Measurements from ENCODE around the gene RMND5B. TPM values are rescaled to one million over a fixed set of nuclear protein-coding genes. Genes with fewer than 3 reads are reported as not detected.

Gene RMND5B
- 42.8 and 43.7 TPM in 2 replicates for polyA plus RNA-seq (2012; rRNA removed)
- 25.1 and 32.1 TPM in 2 replicates for polyA plus RNA-seq (2012; cell fraction: cytosol; rRNA removed)
- polyA plus RNA-seq (2012; cell fraction: nucleus; rRNA removed) = 74.2 and 75.6 TPM in 2 replicates

DNA sequence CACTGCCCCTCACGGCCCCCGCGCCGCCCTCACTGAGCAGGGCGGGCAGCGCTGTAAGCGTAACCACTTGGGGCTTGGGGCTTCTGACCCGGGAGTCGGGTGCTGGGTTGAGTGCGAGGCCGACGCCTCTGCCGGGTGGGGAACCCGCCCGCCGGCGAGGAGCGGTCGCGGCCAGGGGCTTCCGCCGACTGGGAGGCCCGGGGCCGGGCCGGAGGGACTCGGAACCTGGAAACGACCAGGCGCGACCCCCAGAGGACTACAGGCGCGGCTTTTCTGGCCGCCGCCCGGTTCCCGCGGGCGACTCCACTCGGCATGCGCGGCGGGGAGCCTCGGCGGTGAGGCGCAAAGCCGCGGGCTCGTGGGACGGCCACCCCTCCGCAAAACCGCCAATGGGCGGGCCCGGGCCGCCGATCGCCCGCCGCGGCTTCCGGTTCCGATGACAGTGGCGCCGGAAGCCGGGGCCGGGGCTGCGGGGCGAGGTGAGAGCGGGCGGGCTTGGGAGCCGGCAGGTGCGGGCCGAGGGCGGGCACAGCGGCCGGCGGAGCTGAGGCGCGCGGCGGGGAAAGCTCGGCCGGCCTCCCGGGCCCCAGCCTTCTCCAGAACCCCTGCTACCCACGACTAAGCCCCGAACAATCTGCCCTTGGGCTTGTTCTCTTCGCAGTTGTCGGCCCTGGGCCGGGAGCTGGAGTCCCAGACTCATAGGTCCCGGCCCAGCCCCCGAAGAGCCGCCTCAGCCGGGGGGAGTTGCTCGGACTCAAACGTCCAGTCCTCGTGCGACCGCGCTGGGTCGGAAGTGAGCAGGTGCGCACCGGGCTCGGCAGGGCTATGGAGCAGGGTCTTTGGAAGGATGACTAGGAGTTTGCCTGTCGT lies at the start of gene RMND5B:
RMND5B (plus strand) TSS at position 439 of the 870 bp plus-strand sequence. CDS start 7,106 bp downstream, outside the sequence.
- ChIA-PET CTCF (interaction anchor here (1.2 to 10.9 kb wide), 3 partner anchors 10 to 55 kb away, joined by 3 to 96 read pairs (median 26); no protein-coding TSS in a partner anchor), POLR2A (interaction anchor here (0.7 to 1.7 kb wide), 4 partner anchors 10 to 38 kb away, joined by 3 to 9 read pairs (median 3); no protein-coding TSS in a partner anchor)
- Histone ChIP-seq H3K27ac (ENCODE audit: low read depth in 2 of 2, low read length in 1 of 2) (peak within 1 kb of the TSS; percentile 77 to 80), H3K4me2 (peak within 1 kb of the TSS; percentile 90), H3K27me3 (ENCODE audit: insufficient read depth) (no peaks in the 10 kb centered on the region), H3K79me2 (ENCODE audit: insufficient read depth) (peaks cover 44% of the 10 kb centered on the region), H3K9me3 (no peaks in the 10 kb centered on the region), H3K4me1 (ENCODE audit: control insufficient read depth in 1 of 2, insufficient read depth in 2 of 2, low read depth in 1 of 2, low read length in 1 of 2) (peaks cover 0 to 5% of the 10 kb centered on the region in 2 experiments; a peak in 1 of 4 replicates), H2AFZ (ENCODE audit: low read depth) (peak within 1 kb of the TSS; percentile 93), H3K36me3 (replicated peaks in 1 of 2; ENCODE audit: control insufficient read depth in 1 of 2, insufficient read depth in 2 of 2, low read length in 1 of 2) (peaks cover 8 to 11% of the 10 kb centered on the region in 2 experiments), H3F3A (replicated peaks; ENCODE audit: insufficient read depth) (peaks cover 4% of the 10 kb centered on the region), H3K4me3 (ENCODE audit: low read depth in 2 of 2, low read length in 1 of 2) (peak within 1 kb of the TSS; percentile 75 to 99), H3K9ac (peak within 1 kb of the TSS; percentile 83), H4K20me1 (ENCODE audit: insufficient read depth) (no peaks in the 10 kb centered on the region), H3K9me2 (no peaks in the 10 kb centered on the region)
- peak; percentile 97 for DNase-seq
- WGBS (ENCODE audit: low lambda C conversion rate) = under 1% methylated on average over 21 of the region's 102 CpGs
- TF ChIP-seq JUND (IDR thresholded peaks at IDR 0.05) (no peak; the same call in 1 of the 2 replicates), RAD21 (IDR thresholded peaks at IDR 0.05; ENCODE audit: low read length) (no peak), FOXJ3 (CRISPR knock-in tag; IDR thresholded peaks at IDR 0.05) (no peak), PBX3 (IDR thresholded peaks at IDR 0.05) (no peak; the same call in 1 of the 2 replicates), EZH2phosphoT487 (IDR thresholded peaks at IDR 0.05; ENCODE audit: borderline replicate concordance, low read depth) (no peak), GABPA (IDR thresholded peaks at IDR 0.05; ENCODE audit: low read depth) (peak; percentile 80), TEAD4 (IDR thresholded peaks at IDR 0.05; ENCODE audit: borderline replicate concordance, insufficient read depth) (no peak), NRF1 (IDR thresholded peaks at IDR 0.05; ENCODE audit: low read depth, low read length) (no peak; the same call in none of the 2 replicates), EP300 (IDR thresholded peaks at IDR 0.05; ENCODE audit: borderline replicate concordance in 1 of 2, low read depth in 1 of 2, low read length in 1 of 2) (peak in 1 of 2 experiments; percentile 36; a peak in 1 of 4 replicates), NFIC (IDR thresholded peaks at IDR 0.05; ENCODE audit: borderline replicate concordance) (0 out of 2 replicates have a peak, but pooled peaks have one; percentile 23), CTCF (IDR thresholded peaks at IDR 0.05) (no peak), MAX (IDR thresholded peaks at IDR 0.05; ENCODE audit: low read depth) (peak; percentile 74), CHD2 (IDR thresholded peaks at IDR 0.05; ENCODE audit: low read length, partially characterized antibody) (no peak), FOSL2 (IDR thresholded peaks at IDR 0.05; ENCODE audit: borderline replicate concordance, low read depth) (no peak), RCOR1 (IDR thresholded peaks at IDR 0.05; ENCODE audit: low read length) (no peak), ELF1 (IDR thresholded peaks at IDR 0.05) (peak; percentile 45; the same call in 1 of the 2 replicates), TAF1 (IDR thresholded peaks at IDR 0.05; ENCODE audit: borderline replicate concordance, low read depth, low read length) (peak; percentile 93), SIN3A (IDR thresholded peaks at IDR 0.05; ENCODE audit: borderline replicate concordance, low read depth, low read length) (no peak; the same call in 1 of the 2 replicates), TCF12 (IDR thresholded peaks at IDR 0.05) (no peak), FOXM1 (IDR thresholded peaks at IDR 0.05; ENCODE audit: low read depth) (no peak), YY1 (IDR thresholded peaks at IDR 0.05; ENCODE audit: low read depth) (0 out of 2 replicates have a peak, but pooled peaks have one; percentile 31), RFX5 (IDR thresholded peaks at IDR 0.05; ENCODE audit: low read length) (no peak), MEF2A (IDR thresholded peaks at IDR 0.05; ENCODE audit: borderline replicate concordance, low read depth) (peak; percentile 24; the same call in 1 of the 2 replicates), POLR2AphosphoS5 (IDR thresholded peaks at IDR 0.05; ENCODE audit: low read depth, low read length) (peak; percentile 49; the same call in 1 of the 2 replicates)
- TF ChIP-seq, protein P1, sequence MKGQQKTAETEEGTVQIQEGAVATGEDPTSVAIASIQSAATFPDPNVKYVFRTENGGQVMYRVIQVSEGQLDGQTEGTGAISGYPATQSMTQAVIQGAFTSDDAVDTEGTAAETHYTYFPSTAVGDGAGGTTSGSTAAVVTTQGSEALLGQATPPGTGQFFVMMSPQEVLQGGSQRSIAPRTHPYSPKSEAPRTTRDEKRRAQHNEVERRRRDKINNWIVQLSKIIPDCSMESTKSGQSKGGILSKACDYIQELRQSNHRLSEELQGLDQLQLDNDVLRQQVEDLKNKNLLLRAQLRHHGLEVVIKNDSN (IDR thresholded peaks at IDR 0.05; ENCODE audit: borderline replicate concordance, low read depth) = no peak; the same call in 1 of the 2 replicates
- TF ChIP-seq, protein P2, sequence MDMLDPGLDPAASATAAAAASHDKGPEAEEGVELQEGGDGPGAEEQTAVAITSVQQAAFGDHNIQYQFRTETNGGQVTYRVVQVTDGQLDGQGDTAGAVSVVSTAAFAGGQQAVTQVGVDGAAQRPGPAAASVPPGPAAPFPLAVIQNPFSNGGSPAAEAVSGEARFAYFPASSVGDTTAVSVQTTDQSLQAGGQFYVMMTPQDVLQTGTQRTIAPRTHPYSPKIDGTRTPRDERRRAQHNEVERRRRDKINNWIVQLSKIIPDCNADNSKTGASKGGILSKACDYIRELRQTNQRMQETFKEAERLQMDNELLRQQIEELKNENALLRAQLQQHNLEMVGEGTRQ (IDR thresholded peaks at IDR 0.05; ENCODE audit: borderline replicate concordance, low read depth, low read length) = no peak
- TF ChIP-seq, protein P3, sequence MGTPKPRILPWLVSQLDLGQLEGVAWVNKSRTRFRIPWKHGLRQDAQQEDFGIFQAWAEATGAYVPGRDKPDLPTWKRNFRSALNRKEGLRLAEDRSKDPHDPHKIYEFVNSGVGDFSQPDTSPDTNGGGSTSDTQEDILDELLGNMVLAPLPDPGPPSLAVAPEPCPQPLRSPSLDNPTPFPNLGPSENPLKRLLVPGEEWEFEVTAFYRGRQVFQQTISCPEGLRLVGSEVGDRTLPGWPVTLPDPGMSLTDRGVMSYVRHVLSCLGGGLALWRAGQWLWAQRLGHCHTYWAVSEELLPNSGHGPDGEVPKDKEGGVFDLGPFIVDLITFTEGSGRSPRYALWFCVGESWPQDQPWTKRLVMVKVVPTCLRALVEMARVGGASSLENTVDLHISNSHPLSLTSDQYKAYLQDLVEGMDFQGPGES (IDR thresholded peaks at IDR 0.05; ENCODE audit: low read depth, low read length) = no peak
